Neural progenitor cell (in vitro differentiated cells): Measurements from ENCODE around the gene CBY2. TPM values are rescaled to one million over a fixed set of nuclear protein-coding genes. Genes with fewer than 3 reads are reported as not detected.

Source experiments
- DNase-seq: peaks from one replicate; pipeline ENCODE4 v3.0.0-alpha.2; 2016; ENCODE audit warnings: low spot score
- H2AFZ ChIP-seq: fragments of 200-600 bp; sonication (generic); replicated peaks from 2 replicates; pipeline ENCODE4 v1.6.1; 2016; ENCODE audit warnings: antibody characterized with exemption
- H3F3A ChIP-seq: fragments of 200-600 bp; sonication (generic); 2 replicates; pipeline ENCODE4 v1.6.1; 2016; ENCODE audit warnings: antibody characterized with exemption, low read depth
- H3K27ac ChIP-seq: fragments of 200-600 bp; sonication (generic); 2 replicates; pipeline ENCODE4 v1.5.1; 2016; ENCODE audit warnings: mild to moderate bottlenecking
- H3K27me3 ChIP-seq: fragments of 200-600 bp; sonication (generic); 2 replicates; pipeline ENCODE4 v1.6.1; 2016; ENCODE audit warnings: mild to moderate bottlenecking, moderate library complexity
- H3K36me3 ChIP-seq: fragments of 200-600 bp; sonication (generic); 2 replicates; pipeline ENCODE4 v1.5.1; 2016
- H3K4me1 ChIP-seq: fragments of 200-600 bp; sonication (generic); 2 replicates; pipeline ENCODE4 v1.6.1; 2016; ENCODE audit warnings: mixed run types
- H3K4me2 ChIP-seq: fragments of 200-600 bp; sonication (generic); 2 replicates; pipeline ENCODE4 v1.6.1; 2016
- H3K4me3 ChIP-seq: fragments of 200-600 bp; sonication (generic); 2 replicates; pipeline ENCODE4 v1.5.1; 2016
- H3K79me2 ChIP-seq: fragments of 200-600 bp; sonication (generic); 2 replicates; pipeline ENCODE4 v1.6.1; 2016; ENCODE audit warnings: low read depth
- H3K9ac ChIP-seq: fragments of 200-600 bp; sonication (generic); 2 replicates; pipeline ENCODE4 v1.6.1; 2016
- H3K9me3 ChIP-seq: fragments of 200-600 bp; sonication (generic); 2 replicates; pipeline ENCODE4 v1.5.1; 2016; ENCODE audit warnings: low read depth
- H4K20me1 ChIP-seq: fragments of 200-600 bp; sonication (generic); 2 replicates; pipeline ENCODE4 v1.6.1; 2016; ENCODE audit warnings: low read depth
- H3K27ac Mint-ChIP-seq: 3 replicates; pipeline ENCODE4 v1.8.0; 2021; ENCODE audit warnings: mixed read lengths
- H3K27me3 Mint-ChIP-seq: 2 replicates; pipeline ENCODE4 v1.8.0; 2022; ENCODE audit warnings: low read depth, mild to moderate bottlenecking, inconsistent platforms, moderate library complexity, mixed read lengths; ENCODE audit not compliant: insufficient read depth
- H3K36me3 Mint-ChIP-seq: 3 replicates; pipeline ENCODE4 v1.8.0; 2021; ENCODE audit warnings: mixed read lengths
- H3K4me1 Mint-ChIP-seq: 3 replicates; pipeline ENCODE4 v1.8.0; 2021; ENCODE audit warnings: mixed read lengths
- H3K4me3 Mint-ChIP-seq: 3 replicates; pipeline ENCODE4 v1.8.0; 2021; ENCODE audit warnings: mild to moderate bottlenecking, moderate library complexity, mixed read lengths
- H3K9me3 Mint-ChIP-seq: 3 replicates; pipeline ENCODE4 v1.8.0; 2020; ENCODE audit warnings: mixed read lengths
- EZH2 ChIP-seq: fragments of 200-600 bp; sonication (generic); IDR thresholded peaks from 2 replicates; pipeline ENCODE4 v1.6.1; 2017; ENCODE audit warnings: antibody characterized with exemption, mild to moderate bottlenecking, moderate library complexity
- EZH2phosphoT487 ChIP-seq: fragments of 200-600 bp; sonication (generic); IDR thresholded peaks from 2 replicates; pipeline ENCODE4 v1.6.1; 2017; ENCODE audit warnings: antibody characterized with exemption
- total RNA-seq: library from RNA; depleted of rRNA; stranded (reverse); fragments of >200 nt; gene quantifications from 2 replicates; pipeline ENCODE4 v1.2.3, GENCODE V29; 2015; ENCODE audit warnings: low replicate concordance
- TF ChIP-seq, protein P1 (sequence below): fragments of 200-600 bp; sonication (generic); IDR thresholded peaks from 2 replicates; pipeline ENCODE4 v1.5.1; 2017; ENCODE audit warnings: antibody characterized with exemption, mild to moderate bottlenecking

CBY2 gene
- total RNA-seq, 1 donor from 2014 or later, result not detected

DNA sequence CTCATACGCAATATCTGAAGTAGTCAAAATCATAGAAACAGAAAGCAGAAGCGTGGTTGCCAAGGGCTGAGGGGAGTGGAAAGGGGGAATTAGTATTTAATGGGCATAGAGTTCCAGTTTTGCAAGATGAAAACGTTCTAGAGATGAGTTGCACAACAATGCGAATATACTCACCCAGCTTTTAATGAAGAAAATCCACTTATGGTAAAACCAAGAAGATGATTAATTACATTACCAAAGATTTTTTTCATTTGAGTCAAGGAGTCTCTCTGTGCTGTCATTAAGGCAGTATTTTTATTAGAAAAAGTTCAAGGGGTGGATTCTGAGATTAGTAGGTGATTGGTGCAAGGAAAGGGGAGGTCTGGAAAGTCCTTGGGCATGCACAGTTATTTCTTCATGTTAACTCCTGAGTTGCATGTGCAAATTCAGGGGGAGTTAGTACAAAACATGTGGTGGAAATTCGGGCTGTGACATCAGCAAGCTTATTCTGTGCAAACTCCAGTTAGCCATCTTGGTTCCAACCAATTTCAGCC is 6.9 kb upstream of the CBY2 start:
- no peak overlapping the region for H3K4me3 Mint-ChIP-seq
- no peaks in the 10 kb centered on the region for H3K9me3 ChIP-seq
- no peak overlapping the region for H3K4me3 ChIP-seq
- H3K27ac ChIP-seq, result no peak overlapping the region
- H3K27me3 Mint-ChIP-seq, result peaks cover 6% of the 10 kb centered on the region
- H3K9me3 Mint-ChIP-seq, result peaks cover 11% of the 10 kb centered on the region
- H3K36me3 ChIP-seq, result no peaks in the 10 kb centered on the region
- H3K4me1 Mint-ChIP-seq, result no peaks in the 10 kb centered on the region
- no peaks in the 10 kb centered on the region for H3K79me2 ChIP-seq
- no peaks in the 10 kb centered on the region for H4K20me1 ChIP-seq
- H3K4me2 ChIP-seq, result no peak overlapping the region
- H3K27ac Mint-ChIP-seq, result no peak overlapping the region
- H3K36me3 Mint-ChIP-seq, result no peaks in the 10 kb centered on the region
- no peak overlapping the region for H3K9ac ChIP-seq
- TF ChIP-seq EZH2phosphoT487, result no peak
- no peak for TF ChIP-seq EZH2
- TF ChIP-seq, protein P1, sequence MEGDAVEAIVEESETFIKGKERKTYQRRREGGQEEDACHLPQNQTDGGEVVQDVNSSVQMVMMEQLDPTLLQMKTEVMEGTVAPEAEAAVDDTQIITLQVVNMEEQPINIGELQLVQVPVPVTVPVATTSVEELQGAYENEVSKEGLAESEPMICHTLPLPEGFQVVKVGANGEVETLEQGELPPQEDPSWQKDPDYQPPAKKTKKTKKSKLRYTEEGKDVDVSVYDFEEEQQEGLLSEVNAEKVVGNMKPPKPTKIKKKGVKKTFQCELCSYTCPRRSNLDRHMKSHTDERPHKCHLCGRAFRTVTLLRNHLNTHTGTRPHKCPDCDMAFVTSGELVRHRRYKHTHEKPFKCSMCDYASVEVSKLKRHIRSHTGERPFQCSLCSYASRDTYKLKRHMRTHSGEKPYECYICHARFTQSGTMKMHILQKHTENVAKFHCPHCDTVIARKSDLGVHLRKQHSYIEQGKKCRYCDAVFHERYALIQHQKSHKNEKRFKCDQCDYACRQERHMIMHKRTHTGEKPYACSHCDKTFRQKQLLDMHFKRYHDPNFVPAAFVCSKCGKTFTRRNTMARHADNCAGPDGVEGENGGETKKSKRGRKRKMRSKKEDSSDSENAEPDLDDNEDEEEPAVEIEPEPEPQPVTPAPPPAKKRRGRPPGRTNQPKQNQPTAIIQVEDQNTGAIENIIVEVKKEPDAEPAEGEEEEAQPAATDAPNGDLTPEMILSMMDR, result no peak
- DNase-seq, result no peak
- no peaks in the 10 kb centered on the region for H3F3A ChIP-seq
- H3K27me3 ChIP-seq, result peaks cover 3% of the 10 kb centered on the region
- no peaks in the 10 kb centered on the region for H3K4me1 ChIP-seq
- H2AFZ ChIP-seq, result no peak overlapping the region

DNA sequence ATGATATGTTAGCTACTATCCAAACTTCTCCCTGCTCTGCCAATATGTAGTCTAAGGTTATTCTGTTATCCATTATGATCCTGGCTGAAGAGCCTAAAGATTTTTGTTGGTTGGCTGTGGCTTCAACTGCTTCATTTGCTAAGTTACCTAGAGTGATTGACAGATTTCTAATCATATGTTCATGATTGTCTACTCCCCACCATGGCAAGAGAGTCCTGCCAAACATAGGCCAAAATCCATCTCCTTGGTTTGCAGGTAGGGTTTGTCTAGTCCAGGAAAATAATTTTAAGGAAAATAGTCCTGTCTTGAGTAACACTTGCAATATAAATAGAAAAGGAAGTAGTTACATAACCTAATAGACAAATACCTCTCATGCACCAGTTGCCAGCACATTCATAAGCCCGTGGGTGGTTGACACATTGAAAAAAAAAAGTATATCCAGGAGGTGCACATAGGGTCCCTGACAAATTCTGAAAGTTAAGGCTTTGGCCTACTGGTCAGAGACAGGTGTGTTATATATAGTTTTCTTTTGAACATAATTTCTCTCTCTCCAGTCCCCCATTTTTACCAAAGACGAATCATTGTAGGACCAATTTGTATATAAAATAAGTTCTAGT is 5.4 kb upstream of the CBY2 start:
- H3K4me2 ChIP-seq, result no peak overlapping the region
- peaks cover 17% of the 10 kb centered on the region for H3K27me3 ChIP-seq
- H3K79me2 ChIP-seq, result no peaks in the 10 kb centered on the region
- H3K9me3 ChIP-seq, result no peaks in the 10 kb centered on the region
- Mint-ChIP-seq H3K4me3 (no peak overlapping the region), H3K27me3 (peaks cover 6% of the 10 kb centered on the region), H3K9me3 (peaks cover 11% of the 10 kb centered on the region), H3K4me1 (no peaks in the 10 kb centered on the region), H3K27ac (no peak overlapping the region), H3K36me3 (no peaks in the 10 kb centered on the region)
- no peak overlapping the region for H3K9ac ChIP-seq
- no peak overlapping the region for H3K4me3 ChIP-seq
- no peaks in the 10 kb centered on the region for H4K20me1 ChIP-seq
- no peak overlapping the region for H2AFZ ChIP-seq
- H3K4me1 ChIP-seq, result no peaks in the 10 kb centered on the region
- no peak overlapping the region for H3K27ac ChIP-seq
- no peak for DNase-seq
- no peaks in the 10 kb centered on the region for H3K36me3 ChIP-seq
- H3F3A ChIP-seq, result no peaks in the 10 kb centered on the region
- TF ChIP-seq EZH2 (no peak), EZH2phosphoT487 (no peak)
- TF ChIP-seq, protein P1, result no peak

DNA sequence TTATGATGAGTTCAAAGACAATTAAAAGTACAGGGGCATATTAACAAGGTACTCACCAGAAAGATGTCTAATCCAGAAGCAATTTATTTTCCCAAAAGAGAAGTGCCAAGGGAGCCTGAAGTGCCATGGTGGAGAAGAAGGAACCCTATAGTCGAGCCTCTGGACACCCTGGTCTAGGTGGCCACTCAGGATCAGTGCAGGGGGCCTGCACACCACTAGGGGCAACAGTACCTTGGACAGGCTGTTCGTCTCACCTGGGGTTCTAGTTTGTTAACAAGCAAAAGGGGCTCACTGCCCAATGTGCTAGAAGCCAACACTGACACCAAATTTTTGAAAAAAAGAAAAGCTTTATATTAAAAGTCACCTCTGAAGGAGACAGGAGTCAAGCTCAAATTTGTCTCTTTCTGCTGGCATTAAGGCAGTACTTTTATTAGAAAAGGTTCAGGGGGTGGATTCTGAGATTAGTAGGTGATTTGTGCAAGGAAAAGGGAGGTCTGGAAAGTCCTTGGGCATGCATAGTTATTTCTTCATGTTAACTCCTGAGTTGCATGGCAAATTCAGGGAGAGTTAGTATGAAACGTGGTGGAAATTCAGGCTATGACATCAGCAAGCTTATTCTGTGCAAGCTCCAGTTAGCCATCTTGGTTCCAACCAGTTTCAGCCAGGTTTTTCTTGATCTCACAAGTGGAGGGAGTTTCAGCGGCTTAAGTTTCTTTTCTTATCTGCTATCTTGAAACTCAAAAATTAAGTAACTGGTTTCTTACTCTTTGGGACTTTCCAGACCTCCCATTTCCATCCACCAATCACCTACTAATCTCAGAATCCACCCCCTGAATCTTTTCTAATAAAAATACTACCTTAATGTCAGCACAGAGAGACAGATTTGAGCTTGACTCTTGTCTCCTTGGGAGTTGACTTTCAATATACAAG is 884 bp upstream of the CBY2 start:
- no peak overlapping the region for H3K27ac ChIP-seq
- H3K27ac Mint-ChIP-seq, result no peak overlapping the region
- H3K4me3 ChIP-seq, result no peak overlapping the region
- no peaks in the 10 kb centered on the region for H3K36me3 ChIP-seq
- H3K4me2 ChIP-seq, result no peak overlapping the region
- DNase-seq, result no peak
- H3K4me1 Mint-ChIP-seq, result peaks cover 15% of the 10 kb centered on the region
- H2AFZ ChIP-seq, result no peak overlapping the region
- peaks cover 54% of the 10 kb centered on the region for H3K27me3 ChIP-seq
- no peaks in the 10 kb centered on the region for H3K36me3 Mint-ChIP-seq
- no peaks in the 10 kb centered on the region for H3K9me3 ChIP-seq
- H3F3A ChIP-seq, result peaks cover 15% of the 10 kb centered on the region
- H3K9ac ChIP-seq, result no peak overlapping the region
- peaks cover 19% of the 10 kb centered on the region for H3K4me1 ChIP-seq
- no peaks in the 10 kb centered on the region for H4K20me1 ChIP-seq
- H3K4me3 Mint-ChIP-seq, result no peak overlapping the region
- no peaks in the 10 kb centered on the region for H3K9me3 Mint-ChIP-seq
- H3K27me3 Mint-ChIP-seq, result peaks cover 4% of the 10 kb centered on the region
- no peaks in the 10 kb centered on the region for H3K79me2 ChIP-seq
- TF ChIP-seq, protein P1, result peak; percentile 24
- TF ChIP-seq EZH2 (no peak), EZH2phosphoT487 (no peak)
